GM12874 (cell line): Measurements from ENCODE around the gene EPB42.

Source experiments
- CTCF ChIP-seq: IDR thresholded peaks from 2 replicates; pipeline ENCODE4 v1.5.1; 2011; ENCODE audit warnings: low read depth, mild to moderate bottlenecking, control low read depth, low read length, moderate library complexity; ENCODE audit not compliant: insufficient read depth

Gene EPB42

GRCh38 chr15:43220991-43221403 lies at the start of gene EPB42:
Gene EPB42 (minus strand): TSS chr15:43221018. CDS start chr15:43220825, 193 bp downstream.
- no peak for TF ChIP-seq CTCF

- no peak for TF ChIP-seq CTCF
Measured at GRCh38 chr15:43270113-43270665, 49.4 kb upstream of the EPB42 start.

- peak; percentile 60 for TF ChIP-seq CTCF
Measured at GRCh38 chr15:43268111-43269105, 47.6 kb upstream of the EPB42 start.

- TF ChIP-seq CTCF, result no peak
Measured at GRCh38 chr15:43267439-43267838, 46.6 kb upstream of the EPB42 start.

- TF ChIP-seq CTCF, result no peak
Measured at GRCh38 chr15:43266834-43267233, 46.0 kb upstream of the EPB42 start, which contains the start of gene TGM5. Gene TGM5 (minus strand): TSS chr15:43266928. CDS start chr15:43266849, 79 bp downstream.

- TF ChIP-seq CTCF, result no peak
Measured at GRCh38 chr15:43266386-43266785, 45.6 kb upstream of the EPB42 start.

- no peak for TF ChIP-seq CTCF
Measured at GRCh38 chr15:43260011-43260615, 39.3 kb upstream of the EPB42 start.
